Stimulated activated CD8-positive, alpha-beta memory T cell treated with anti-CD3 and anti-CD28 coated beads, Interleukin-7, amount 100 ng/mL, for 4 hours (primary cell): ENCODE data around the gene SPTBN1.

Source experiments
- DNase-seq, 2 donors: peaks; one replicate each; pipeline ENCODE4 v3.0.0-alpha.2; 2020; ENCODE audit warnings: low read depth in 2 of 2

Gene SPTBN1

GRCh38 chr2:54609241-54609640 lies 153.1 kb downstream of the SPTBN1 start:
- no peak for DNase-seq

DNA sequence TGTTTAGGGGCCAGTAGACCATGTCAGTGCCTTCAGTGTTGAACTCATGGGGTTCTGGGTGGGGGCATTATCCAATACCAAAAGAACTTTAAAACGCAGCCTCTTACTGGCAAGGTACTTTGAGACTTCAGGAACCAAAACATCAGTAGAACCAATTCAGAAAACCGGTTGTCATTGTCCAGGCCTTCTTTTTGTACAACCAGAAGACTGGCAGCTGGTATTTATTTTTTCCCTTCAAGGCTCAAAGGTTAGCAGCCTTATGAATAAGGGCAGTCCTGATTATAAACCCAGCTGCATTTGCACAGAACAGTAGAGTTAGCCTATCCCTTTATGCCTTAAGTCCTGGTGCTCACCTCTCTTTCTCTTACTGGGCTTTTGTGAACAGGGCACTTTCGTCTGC lies 153.5 kb downstream of the SPTBN1 start:
- no peak for DNase-seq

DNA sequence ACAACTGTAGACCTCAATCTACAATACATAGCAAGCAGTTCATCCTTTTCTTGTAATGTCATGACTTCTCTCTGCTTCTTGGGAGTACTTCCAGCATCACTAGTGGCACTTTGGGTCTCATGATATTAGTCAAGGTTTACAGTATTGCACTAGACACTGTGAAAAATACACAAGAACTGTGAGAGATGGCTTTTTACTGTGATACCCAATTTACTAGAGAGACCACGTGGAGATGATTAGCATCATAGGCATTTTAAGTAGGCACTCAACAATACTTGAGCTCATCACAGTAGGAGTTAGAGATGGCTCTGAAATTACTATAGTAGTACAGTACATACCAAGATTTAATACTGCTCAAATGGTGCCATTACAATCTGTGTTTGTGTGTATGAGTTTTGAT lies 154.6 kb downstream of the SPTBN1 start:
- no peak for DNase-seq

GRCh38 chr2:54611830-54612545 lies 155.9 kb downstream of the SPTBN1 start:
- no peak for DNase-seq

DNA sequence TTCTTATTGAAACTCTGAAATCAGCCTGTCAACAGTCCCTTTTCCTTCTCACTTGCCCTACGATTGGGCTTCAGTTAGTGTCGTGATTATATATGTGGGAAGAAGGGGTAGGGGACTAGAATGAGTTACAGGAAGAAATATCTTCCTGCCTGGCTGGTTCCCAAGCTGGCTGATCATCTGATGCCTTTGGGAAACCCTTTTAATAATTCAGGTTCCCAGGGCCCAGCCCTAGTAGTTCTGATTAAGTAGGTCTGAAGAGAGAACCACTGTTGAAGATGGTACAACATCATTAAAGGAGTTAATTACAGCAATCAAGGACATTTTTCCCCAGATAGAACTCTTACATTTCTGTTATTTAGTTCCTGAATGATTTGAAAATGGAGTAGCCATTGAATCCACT lies 157.3 kb downstream of the SPTBN1 start:
- no peak for DNase-seq

DNA sequence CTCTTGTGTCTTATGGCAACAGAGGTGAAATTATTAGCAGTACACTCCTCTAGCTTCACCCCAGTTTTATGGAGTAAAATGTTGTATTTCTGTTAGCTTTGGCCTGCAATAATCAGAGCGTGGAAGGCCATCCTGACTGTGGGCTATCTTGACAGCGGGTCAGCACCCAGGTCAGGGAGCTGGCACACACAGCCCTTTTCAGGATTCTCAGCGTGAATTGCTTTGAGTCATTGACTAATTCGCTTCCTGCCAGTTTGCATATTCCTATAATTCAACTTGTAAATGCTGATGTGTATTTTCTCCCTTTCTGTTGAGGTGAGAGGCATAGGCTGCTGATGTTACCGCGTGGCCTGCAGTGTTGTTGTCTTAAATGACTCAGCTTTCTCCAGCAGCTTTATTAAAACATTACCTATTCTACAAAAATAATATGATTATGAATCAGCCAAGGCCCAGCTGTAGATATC lies 157.7 kb downstream of the SPTBN1 start:
- DNase-seq, result no peak

DNA sequence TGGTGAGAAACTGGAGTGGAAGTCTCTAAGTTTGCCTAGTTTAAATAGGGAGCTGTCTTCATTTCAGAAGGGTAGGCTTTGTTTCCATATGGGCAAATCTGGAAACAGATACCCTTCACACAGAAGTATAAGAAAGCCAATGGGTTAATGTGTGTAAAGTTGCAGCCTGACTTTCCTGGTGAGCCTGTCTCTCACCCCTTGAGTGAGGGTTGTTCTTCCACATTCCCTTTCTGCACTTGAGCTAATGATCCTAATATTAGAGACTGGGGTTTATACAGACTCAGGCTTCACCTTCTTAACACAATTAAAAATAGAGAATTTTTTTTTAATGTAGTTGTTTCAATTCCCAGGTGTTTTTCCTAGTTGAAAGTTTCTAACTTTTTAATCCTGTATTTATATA lies 158.7 kb downstream of the SPTBN1 start:
- no peak for DNase-seq

DNA sequence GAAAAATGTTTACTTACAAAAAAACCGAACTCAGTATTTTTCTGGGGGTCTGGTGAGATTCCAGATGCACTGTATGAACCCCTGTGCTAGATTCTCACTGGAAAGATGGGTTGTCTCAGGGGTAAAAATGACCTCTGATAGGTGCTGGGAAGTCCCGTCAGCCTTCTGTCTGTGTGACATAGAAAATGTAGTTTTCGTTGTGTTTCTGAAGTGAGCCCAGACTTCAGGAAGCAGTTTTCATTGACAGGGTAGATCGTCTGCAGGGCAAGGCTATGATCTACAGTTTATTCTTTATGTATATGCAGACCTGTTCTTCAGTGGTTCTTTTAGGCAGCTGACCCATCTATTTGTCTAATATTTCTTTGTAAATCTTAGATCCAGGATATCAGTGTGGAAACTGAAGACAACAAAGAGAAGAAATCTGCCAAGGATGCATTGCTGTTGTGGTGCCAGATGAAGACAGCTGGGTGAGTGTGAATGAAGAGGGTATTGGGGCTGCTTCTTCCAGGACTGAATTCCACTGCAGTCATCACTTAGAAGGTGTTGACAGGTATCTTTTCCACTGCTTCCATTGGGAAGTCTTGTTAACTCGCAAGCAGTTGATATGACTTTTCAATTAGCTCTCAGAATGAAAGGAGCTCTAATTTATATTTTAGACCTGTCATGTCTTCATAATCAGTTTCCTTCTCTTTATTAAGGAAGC lies 159.9 kb downstream of the SPTBN1 start:
- no peak for DNase-seq

- no peak for DNase-seq
Observed at GRCh38 chr2:54617409-54617808, 161.3 kb downstream of the SPTBN1 start.

DNA sequence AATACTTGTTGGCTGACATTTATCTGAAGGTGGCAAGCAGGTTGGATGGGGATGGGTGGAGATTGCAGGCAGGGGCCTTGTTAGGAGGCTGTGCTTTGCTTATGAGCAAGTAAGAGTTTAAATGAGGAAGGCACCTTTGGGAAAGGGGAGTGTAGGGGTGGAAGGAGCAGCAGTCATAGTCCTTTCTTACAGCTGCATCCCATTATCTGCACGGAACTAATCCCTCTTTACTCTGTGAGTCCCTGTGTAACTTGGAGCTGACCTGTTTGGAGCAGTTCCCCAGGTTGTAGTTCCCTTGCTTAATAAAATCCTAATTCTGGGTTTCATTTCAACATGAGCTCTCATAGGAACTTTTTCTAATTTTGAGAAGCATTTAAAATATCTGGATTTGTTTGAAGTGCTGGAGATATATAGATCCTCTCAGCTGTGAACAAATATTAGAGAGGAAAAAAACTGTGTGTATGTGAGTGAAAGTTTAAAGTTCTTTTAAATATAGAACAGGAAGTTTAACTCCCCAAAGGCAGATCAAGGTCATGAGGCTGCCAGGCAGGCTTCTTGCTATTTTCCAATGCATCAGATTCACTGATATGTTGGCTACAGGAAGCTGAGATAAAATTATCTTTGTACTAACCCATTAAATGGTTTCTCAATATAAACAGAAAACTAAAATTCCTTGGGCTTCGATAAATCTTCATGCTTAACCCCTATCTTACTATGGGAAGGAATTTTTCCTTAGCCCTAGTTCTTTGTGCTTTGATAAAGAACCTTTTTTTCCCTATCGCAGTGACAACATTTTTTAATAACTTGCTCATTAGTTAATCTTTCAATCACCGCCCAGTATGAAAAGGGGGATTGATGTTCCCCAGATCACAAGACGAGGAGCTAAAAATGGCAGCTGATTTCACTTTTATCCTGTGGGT lies 162.8 kb downstream of the SPTBN1 start:
- no peak for DNase-seq

DNA sequence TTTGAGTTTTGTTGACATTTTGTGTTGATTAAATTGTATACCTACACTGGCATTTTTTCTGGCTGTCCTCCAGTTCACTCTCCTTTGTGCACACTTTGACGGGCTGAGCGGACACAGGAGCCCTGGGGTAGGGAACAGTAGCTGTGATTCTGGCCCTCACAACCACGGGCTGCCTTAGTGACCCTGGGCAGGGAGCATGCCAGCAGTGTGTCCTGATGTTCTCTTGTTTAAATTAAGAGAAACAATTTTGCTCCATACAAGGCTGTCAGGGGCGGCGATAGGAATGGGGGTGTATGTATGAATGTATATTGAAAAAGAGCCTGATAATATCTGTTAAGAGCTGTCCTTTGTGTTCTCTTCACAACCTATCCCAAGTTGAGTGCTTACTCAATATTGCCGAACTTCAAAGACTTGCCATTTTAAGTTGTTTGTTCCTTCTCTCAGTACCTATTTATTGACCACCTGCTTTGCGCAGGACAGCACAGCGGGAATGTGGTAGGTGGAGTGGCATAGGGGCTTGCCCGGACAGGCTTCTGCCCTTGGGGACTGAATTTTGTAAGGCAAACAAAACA lies 163.6 kb downstream of the SPTBN1 start:
- no peak for DNase-seq

DNA sequence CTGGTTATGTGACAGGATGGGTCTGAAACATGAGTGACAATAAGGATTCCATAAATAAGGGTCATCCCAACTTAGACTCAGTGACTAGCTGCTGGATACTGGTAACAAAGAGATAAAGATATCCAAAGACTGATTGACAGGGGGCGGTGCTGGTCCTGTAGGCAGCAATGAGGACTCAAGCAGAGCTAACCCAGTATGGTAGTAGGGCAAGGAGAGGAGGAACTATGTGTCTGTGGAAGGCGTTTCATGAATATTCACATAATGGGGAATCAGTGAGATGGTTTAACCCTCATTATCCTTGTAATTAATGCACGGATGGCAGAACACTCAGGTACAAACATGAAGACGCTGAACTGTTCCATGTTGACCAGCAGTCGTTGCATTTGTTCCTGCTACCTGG lies 164.8 kb downstream of the SPTBN1 start:
- DNase-seq, result no peak

DNA sequence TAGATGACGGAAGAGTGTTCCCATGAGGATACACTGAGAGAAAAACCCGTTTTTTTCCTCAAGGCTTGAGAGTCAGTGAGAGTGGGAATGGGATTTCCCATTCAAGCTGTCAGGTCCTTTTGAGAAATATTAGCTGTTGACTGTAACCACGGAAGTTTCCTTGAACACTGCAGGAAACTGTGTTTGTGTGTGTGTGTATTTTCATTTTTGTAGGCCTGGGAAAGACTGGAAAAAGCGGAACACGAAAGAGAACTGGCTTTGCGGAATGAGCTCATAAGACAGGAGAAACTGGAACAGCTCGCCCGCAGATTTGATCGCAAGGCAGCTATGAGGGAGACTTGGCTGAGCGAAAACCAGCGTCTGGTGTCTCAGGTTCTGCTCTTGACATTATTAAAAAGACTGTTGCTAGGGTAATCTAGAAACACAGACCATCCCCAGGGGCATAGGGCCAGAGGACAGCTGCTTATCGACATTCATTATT lies 168.5 kb downstream of the SPTBN1 start:
- no peak for DNase-seq

- no peak for DNase-seq
Observed at GRCh38 chr2:54626131-54626530, 170.0 kb downstream of the SPTBN1 start.

GRCh38 chr2:54626884-54627283 lies 170.8 kb downstream of the SPTBN1 start:
- no peak for DNase-seq

DNA sequence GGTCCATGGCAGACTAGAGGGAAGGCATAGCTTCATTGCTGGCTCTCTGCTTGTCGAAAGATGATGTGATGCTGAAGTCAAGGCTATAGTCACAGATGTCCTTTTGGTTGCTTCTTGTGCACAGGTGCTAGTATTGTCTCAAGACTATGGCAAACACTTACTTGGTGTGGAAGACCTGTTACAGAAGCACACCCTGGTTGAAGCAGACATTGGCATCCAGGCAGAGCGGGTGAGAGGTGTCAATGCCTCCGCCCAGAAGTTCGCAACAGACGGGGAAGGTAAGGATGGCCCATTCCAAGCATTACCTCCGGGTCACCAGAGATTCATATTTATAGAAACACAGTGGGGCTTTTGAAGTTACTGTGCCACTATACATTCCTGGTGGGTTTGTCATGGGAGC lies 171.8 kb downstream of the SPTBN1 start:
- no peak for DNase-seq

DNA sequence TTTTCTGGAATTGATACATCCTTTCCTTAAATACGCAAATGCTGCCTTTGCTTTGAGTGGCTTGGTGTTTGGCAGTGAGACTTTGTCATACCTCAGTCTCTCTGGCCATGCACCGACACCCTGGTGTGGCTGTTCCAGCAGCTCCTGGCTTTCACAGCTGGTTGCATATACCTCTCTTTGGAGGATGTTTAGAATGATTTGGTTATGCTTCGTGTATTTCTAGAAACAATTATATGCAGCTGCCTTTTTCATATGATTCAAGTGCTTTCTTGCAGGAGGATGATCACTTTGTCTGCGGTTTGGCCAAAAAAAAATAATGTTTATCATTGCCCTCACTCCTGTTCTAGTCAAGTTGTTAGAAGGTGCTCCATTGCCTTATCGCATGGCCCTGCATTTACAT lies 172.3 kb downstream of the SPTBN1 start:
- DNase-seq, result no peak

DNA sequence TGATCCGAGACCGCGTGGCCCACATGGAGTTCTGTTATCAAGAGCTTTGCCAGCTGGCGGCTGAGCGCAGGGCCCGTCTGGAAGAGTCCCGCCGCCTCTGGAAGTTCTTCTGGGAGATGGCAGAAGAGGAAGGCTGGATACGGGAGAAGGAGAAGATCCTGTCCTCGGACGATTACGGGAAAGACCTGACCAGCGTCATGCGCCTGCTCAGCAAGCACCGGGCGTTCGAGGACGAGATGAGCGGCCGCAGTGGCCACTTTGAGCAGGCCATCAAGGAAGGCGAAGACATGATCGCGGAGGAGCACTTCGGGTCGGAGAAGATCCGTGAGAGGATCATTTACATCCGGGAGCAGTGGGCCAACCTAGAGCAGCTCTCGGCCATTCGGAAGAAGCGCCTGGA lies 172.8 kb downstream of the SPTBN1 start:
- no peak for DNase-seq

DNA sequence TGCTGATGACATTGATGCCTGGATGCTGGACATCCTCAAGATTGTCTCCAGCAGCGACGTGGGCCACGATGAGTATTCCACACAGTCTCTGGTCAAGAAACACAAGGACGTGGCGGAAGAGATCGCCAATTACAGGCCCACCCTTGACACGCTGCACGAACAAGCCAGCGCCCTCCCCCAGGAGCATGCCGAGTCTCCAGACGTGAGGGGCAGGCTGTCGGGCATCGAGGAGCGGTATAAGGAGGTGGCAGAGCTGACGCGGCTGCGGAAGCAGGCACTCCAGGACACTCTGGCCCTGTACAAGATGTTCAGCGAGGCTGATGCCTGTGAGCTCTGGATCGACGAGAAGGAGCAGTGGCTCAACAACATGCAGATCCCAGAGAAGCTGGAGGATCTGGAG lies 173.3 kb downstream of the SPTBN1 start:
- no peak for DNase-seq

- no peak for DNase-seq
Observed at GRCh38 chr2:54629914-54630857, 174.1 kb downstream of the SPTBN1 start.
